K562 (cell line): ENCODE results near the gene UFSP2. TPM values are rescaled to one million over a fixed set of nuclear protein-coding genes. Genes with fewer than 3 reads are reported as not detected.

ENCODE experiments used
- BRF2 ChIP-seq: IDR thresholded peaks from 3 replicates; pipeline ENCODE4 v1.6.1; 2011; ENCODE audit warnings: borderline replicate concordance, mild to moderate bottlenecking; ENCODE audit not compliant: insufficient read length, insufficient read depth
- CBFB ChIP-seq: sonication (generic); formaldehyde crosslinking; IDR thresholded peaks from 2 replicates; pipeline ENCODE4 v1.4.0; 2020; ENCODE audit warnings: mild to moderate bottlenecking, missing genetic modification reagents
- CEBPB ChIP-seq: fragments of 450-650 bp; IDR thresholded peaks from 2 replicates; pipeline ENCODE4 v1.6.1; 2016; ENCODE audit warnings: missing genetic modification characterization, missing compliant biosample characterization
- CREBBP ChIP-seq: IDR thresholded peaks from one replicate; pipeline ENCODE4 v1.6.1; 2012; ENCODE audit warnings: low read depth, mild to moderate bottlenecking, control low read depth, inconsistent platforms, low read length
- CTCFL ChIP-seq: IDR thresholded peaks from 2 replicates; pipeline ENCODE4 v1.6.1; 2011; ENCODE audit warnings: borderline replicate concordance, low read depth, mild to moderate bottlenecking, moderate library complexity, low read length; ENCODE audit not compliant: insufficient read depth, poor library complexity, severe bottlenecking
- GABPB2 ChIP-seq: fragments of 250-450 bp; sonication (Bioruptor Pico); conservative IDR thresholded peaks from 2 replicates; pipeline ENCODE4 v1.5.1; 2021; ENCODE audit warnings: mild to moderate bottlenecking
- MITF ChIP-seq: IDR thresholded peaks from 2 replicates; pipeline ENCODE4 v1.6.1; 2014; ENCODE audit warnings: antibody characterized with exemption
- PYGO2 ChIP-seq: fragments of 450-650 bp; IDR thresholded peaks from 2 replicates; pipeline ENCODE4 v1.6.1; 2016; ENCODE audit warnings: mild to moderate bottlenecking, missing genetic modification characterization, moderate library complexity, missing compliant biosample characterization
- RBBP5 ChIP-seq: fragments of 200-600 bp; sonication (generic); IDR thresholded peaks from 2 replicates; pipeline ENCODE4 v1.6.1; 2012; ENCODE audit warnings: borderline replicate concordance, mild to moderate bottlenecking, low read length, control low read depth, inconsistent platforms; ENCODE audit not compliant: insufficient read depth, poor library complexity, severe bottlenecking
- SMAD4 ChIP-seq: fragments of 250-450 bp; sonication (Bioruptor Pico); conservative IDR thresholded peaks from 2 replicates; pipeline ENCODE4 v1.8.0; 2021; ENCODE audit warnings: inconsistent platforms, mild to moderate bottlenecking, moderate library complexity
- STAG1 ChIP-seq: sonication (generic); formaldehyde crosslinking; IDR thresholded peaks from 2 replicates; pipeline ENCODE4 v1.5.0; 2020; ENCODE audit warnings: missing genetic modification reagents, borderline replicate concordance
- STAT5A ChIP-seq: IDR thresholded peaks from 2 replicates; pipeline ENCODE4 v1.6.1; 2012; ENCODE audit warnings: low read length, inconsistent platforms, borderline replicate concordance
- TCF3 ChIP-seq: sonication (generic); formaldehyde crosslinking; IDR thresholded peaks from 2 replicates; pipeline ENCODE4 v1.4.0; 2020; ENCODE audit warnings: mild to moderate bottlenecking, missing genetic modification reagents
- TFE3 ChIP-seq: fragments of 450-650 bp; formaldehyde crosslinking; IDR thresholded peaks from 2 replicates; pipeline ENCODE4 v1.4.0; 2020; ENCODE audit warnings: mild to moderate bottlenecking, mixed read lengths
- ZC3H11A ChIP-seq: IDR thresholded peaks from 2 replicates; pipeline ENCODE4 v1.6.1; 2012; ENCODE audit warnings: low read depth, low read length, improper control_type of control experiment
- ZNF707 ChIP-seq: fragments of 250-450 bp; sonication (Bioruptor Pico); conservative IDR thresholded peaks from 2 replicates; pipeline ENCODE4 v1.8.0; 2022; ENCODE audit warnings: inconsistent platforms, mild to moderate bottlenecking, moderate library complexity
- polyA plus RNA-seq, 8 experiments: library from polyadenylated mRNA; depleted of rRNA in 4 of 8; stranded (reverse) in 5 of 8; unstranded in 3 of 8; fragments of >200 nt; fragmentation: Nextera tagmentation in 2 of 8; fragmentation: Illumina TruSeq in 1 of 8; extraction: Ambion mirVana in 2 of 8; extraction: Trizol in 1 of 8; gene quantifications; 2 replicates each; pipeline versions ENCODE4 v1.2.1 to v1.2.3, GENCODE V29; 2011 to 2014; ENCODE audit warnings: inconsistent platforms in 1 of 8, missing spikeins in 1 of 8
- total RNA-seq, 7 experiments: library from RNA; depleted of rRNA in 6 of 7; stranded (reverse); fragments of >200 nt in 6 of 7; fragmentation: Illumina TruSeq in 2 of 7; extraction: Trizol in 2 of 7; gene quantifications; 2 replicates each; pipeline versions ENCODE4 v1.2.1 to v1.2.3, GENCODE V29; 2011 to 2021; ENCODE audit warnings: low replicate concordance in 1 of 7
- TF ChIP-seq, protein P1 (sequence below): fragments of 250-450 bp; sonication (Bioruptor Pico); IDR thresholded peaks from 2 replicates; pipeline ENCODE4 v1.5.0; 2021

UFSP2 gene
- total and polyA plus RNA-seq, 9 of the 15 experiments (the other 6 are each of a cell fraction or from before 2014, with no cell fraction given): 20.1 to 55.8 (median 26.6) TPM

DNA sequence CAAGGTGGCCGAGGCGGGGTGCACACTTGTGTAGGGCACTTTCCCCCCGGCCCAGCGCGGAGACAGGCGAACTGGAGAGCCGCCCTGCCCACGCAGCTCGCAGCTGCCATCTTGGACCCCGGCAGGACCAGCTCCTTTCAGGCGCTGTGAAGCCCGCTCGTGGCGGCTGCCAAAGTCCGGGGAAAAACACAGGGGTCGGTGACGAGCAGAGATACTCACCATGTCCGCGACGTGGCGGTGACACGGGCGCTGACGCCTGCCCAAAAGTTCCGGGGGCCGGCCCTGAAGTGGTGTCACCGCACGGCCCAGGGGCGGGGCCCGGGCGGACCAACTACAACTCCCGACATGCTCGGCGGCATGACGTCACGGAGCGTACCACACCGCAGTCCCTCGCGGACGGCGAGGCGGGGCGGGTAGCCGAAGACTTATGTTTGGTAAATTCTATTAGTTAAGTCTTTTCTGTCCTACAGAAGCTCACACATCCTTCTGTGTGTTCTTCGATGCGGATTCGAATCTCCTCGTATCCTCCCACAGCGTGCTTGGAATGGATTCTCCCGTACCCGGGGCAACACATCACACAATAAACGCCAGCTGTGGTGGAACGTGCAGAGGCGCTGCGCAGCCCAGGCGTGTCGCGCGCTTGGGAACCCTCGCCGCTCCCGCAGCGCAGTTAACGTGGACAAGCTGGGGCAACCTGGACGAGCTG, at the start of gene UFSP2 (continued):
- TF ChIP-seq CREBBP (no peak), PYGO2 (no peak), MITF (no peak), TCF3 (CRISPR knock-in tag) (no peak), ZNF707 (CRISPR knock-in tag) (no peak), CEBPB (no peak), SMAD4 (0 out of 2 replicates have a peak, but pooled peaks have one; percentile 47), ZC3H11A (no peak), STAG1 (CRISPR knock-in tag) (no peak), CBFB (CRISPR knock-in tag) (peak; percentile 67; the same call in 1 of the 2 replicates), STAT5A (no peak), BRF2 (no peak), TFE3 (CRISPR knock-in tag) (no peak), RBBP5 (peak; percentile 91), CTCFL (peak; percentile 10), GABPB2 (CRISPR knock-in tag) (no peak)
- TF ChIP-seq, protein P1, sequence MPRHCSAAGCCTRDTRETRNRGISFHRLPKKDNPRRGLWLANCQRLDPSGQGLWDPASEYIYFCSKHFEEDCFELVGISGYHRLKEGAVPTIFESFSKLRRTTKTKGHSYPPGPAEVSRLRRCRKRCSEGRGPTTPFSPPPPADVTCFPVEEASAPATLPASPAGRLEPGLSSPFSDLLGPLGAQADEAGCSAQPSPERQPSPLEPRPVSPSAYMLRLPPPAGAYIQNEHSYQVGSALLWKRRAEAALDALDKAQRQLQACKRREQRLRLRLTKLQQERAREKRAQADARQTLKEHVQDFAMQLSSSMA (CRISPR knock-in tag): 0 out of 2 replicates have a peak, but pooled peaks have one; percentile 17
